GM12873 (cell line): ENCODE results near the gene ABLIM2.

Experiments
- TF ChIP-seq, protein P1 (sequence below): IDR thresholded peaks from 2 replicates; pipeline ENCODE4 v1.5.1; 2012; ENCODE audit warnings: low read depth, mild to moderate bottlenecking, moderate library complexity, low read length, control low read depth; ENCODE audit not compliant: insufficient read depth; ENCODE audit errors: missing control alignments

Gene ABLIM2

DNA sequence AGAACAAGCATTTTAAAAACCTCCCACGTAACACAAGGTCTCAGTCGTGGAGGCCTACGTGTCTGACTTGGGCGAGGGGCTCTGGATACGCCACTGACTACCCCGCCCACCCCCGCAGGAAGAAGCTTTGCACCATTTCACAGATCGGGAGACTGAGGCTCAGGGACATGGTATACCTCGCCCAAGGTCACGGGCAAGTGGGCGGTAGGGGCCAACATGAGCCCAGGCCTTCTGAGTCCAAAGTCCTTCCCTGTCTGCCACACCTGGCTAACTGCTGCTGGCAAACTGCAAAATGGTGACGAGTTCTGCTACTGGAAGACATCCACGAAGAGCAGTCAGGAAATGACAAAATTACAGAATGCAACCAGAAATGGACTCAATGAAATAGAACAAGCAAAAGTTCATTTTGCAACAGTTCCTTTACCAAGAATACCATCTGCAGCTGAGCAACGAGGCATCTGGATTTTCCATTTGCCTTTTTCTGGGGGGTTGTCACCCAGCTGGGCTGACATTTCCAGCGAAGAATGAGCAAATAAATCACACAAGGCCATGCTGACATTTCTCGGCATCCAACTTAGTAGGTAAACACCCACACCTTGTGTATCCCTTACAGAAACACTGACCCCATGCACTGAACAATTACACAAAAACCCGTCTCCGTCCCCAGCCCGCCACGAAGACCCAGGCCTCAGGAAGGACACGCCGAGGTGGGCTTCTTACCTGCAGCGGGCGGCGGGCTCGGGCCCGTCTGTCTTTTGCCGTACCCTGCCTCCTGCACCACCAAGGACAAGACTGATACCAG lies 148.7 kb downstream of the ABLIM2 start:
- TF ChIP-seq, protein P1, sequence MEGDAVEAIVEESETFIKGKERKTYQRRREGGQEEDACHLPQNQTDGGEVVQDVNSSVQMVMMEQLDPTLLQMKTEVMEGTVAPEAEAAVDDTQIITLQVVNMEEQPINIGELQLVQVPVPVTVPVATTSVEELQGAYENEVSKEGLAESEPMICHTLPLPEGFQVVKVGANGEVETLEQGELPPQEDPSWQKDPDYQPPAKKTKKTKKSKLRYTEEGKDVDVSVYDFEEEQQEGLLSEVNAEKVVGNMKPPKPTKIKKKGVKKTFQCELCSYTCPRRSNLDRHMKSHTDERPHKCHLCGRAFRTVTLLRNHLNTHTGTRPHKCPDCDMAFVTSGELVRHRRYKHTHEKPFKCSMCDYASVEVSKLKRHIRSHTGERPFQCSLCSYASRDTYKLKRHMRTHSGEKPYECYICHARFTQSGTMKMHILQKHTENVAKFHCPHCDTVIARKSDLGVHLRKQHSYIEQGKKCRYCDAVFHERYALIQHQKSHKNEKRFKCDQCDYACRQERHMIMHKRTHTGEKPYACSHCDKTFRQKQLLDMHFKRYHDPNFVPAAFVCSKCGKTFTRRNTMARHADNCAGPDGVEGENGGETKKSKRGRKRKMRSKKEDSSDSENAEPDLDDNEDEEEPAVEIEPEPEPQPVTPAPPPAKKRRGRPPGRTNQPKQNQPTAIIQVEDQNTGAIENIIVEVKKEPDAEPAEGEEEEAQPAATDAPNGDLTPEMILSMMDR, result no peak

DNA sequence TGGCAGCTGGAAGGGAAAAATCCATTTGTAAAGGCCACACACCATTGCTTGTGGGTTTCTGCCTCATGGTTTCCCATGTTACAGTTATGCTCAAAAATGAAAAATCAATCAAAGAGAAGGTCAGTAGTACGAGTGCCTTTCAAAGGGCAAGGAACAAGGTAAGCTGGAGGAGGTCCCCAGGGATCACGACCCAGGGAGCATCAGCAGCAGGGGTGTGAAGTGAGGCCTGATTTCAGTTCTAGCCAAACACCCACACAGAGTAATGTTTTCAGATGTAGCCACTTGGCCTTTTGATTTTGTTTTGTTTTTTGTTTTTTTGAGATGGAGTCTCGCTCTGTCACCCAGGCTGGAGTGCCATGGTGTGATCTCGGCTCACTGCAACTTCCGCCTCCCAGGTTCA lies 149.5 kb downstream of the ABLIM2 start:
- TF ChIP-seq, protein P1, result no peak

DNA sequence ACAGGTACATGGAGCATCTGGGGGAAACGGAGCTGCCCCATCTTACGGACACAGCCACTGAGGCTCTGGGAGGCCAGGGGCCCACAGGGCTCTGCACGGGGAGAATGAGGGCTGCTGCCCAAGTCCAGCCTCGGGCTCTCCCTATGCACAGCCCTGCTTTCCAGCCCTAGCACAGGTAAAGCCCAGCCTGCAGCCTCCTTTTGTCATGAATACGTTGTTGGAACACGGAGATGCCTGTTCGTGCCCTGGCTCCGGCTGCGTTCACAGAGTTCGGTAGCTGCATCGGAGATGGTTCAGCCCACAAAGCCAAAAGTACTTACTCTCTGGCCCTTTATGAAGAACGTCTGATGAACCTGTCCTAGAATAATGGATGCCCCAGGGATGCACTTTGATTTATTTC lies 150.2 kb downstream of the ABLIM2 start:
- TF ChIP-seq, protein P1, result no peak

DNA sequence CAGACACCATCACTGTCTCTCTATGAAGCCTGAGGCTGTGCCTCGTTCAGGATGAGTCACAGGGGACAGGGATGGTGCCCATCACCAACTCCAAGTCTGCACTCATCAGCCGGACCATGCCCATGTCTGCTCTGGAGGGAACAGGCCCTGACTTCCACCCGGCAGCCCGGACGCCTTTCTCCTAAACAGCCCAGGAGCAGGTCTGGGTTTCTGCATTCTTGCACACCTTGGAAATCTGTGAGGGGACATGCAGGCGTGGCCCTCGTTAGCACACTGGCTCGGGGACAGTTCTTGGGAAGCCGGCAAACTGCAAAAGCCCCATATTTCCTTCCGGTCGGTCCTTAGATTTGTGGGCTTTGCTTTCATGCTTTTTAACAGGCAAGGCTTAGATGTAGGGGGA lies 151.0 kb downstream of the ABLIM2 start:
- TF ChIP-seq, protein P1, result no peak

DNA sequence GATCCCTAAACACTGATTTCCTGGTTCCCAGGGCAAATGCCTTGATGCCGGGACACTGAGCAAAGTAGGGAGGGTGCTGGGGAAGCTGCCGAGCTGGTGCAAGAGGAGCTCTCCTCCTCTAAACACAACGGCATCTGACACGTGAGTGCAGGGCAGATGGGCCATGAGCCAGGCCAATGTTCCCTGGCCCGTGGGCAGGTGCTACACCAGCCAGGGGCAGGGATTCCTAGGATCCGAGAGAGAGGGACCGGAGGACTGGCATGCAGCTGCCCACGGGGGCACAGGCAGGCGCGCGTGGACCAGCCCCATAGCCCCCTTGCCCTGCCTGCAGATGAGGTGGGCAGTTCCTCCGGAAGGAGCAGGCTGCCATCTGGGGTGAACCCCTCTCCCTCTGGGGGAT lies 152.1 kb downstream of the ABLIM2 start:
- TF ChIP-seq, protein P1, result no peak

DNA sequence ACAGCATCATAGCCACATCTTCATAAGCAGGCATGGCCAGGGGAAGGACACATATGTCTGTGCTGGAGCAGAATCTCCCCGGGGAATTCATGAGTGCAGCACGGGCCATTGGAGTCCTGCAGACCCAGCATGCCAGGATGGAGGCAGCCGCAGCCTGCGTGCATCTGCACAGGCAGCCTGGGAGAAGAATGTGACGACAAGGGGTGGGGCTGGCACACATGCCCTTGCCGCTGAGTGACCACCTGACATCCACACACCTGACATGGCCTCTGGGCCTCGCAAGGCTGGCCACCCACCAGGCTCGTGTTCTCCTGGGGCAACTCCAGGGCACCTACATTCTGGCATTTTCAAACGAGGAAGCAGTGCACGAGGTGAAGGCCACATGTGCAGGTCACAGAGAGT lies 152.8 kb downstream of the ABLIM2 start:
- TF ChIP-seq, protein P1, result no peak

DNA sequence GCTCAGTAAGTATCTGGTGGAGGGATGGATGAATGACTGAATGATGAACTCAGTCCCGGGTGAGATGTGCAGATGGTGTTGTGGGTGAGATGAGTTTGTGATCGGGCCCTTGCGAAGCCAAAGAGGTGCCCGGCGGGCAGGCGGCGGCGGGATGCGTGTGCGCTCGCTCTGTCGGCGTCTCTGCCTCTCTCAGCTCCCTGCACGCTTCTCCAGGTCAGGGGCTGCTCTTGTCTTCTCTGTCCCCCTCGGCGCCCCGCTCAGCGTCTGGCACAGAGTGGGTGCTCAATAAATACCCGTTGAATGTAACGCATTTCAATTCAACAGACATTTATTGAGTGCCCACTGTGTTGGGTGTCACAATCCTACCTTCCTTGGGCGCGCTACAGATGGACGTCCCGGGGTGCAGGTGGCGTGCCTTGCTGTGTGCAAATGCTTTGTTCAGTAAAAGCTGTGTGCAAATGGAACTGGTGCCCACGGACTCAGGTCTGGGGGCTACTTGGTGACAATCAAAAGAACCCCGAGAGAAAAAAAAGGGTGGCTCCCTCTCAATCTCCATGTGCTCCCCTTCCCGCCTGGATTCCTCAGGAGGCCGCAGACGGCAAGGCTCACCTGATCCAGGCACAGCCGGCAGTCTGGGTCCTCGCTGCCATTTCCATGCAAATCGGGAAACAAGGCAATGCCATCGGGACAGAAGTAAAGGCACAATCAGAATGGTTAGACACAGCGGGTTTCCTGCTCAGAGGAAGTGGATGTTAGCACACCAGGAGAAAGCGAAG lies 153.4 kb downstream of the ABLIM2 start:
- TF ChIP-seq, protein P1, result no peak
